WTC11 (cell line): ENCODE results near the gene PLAGL1. TPM values are rescaled to one million over a fixed set of nuclear protein-coding genes. Genes with fewer than 3 reads are reported as not detected.

ENCODE experiments used
- ATAC-seq: fragments of 200-7000 bp; cut with Tn5 transposase; 2 replicates; pipeline ENCODE4 v1.10.0; 2021; ENCODE audit warnings: mild to moderate bottlenecking, moderate library complexity
- CTCF ChIA-PET: fragments of 300-600 bp; sonication (Branson Sonifier 250); formaldehyde crosslinking; loops from one replicate; lab custom pipeline; 2021; ENCODE audit warnings: antibody characterized with exemption; lab: Charles Lee
- POLR2A ChIA-PET: fragments of 350-600 bp; sonication (Branson Sonifier 250); formaldehyde crosslinking; loops from one replicate; lab custom pipeline; 2021; ENCODE audit warnings: antibody characterized with exemption; lab: Charles Lee
- DNase-seq: peaks from one replicate; pipeline ENCODE4 v3.0.0; 2021; ENCODE audit warnings: low spot score
- H3K27ac Mint-ChIP-seq: 2 replicates; pipeline ENCODE4 v1.8.0; 2021; ENCODE audit warnings: mixed read lengths
- H3K27me3 Mint-ChIP-seq: 2 replicates; pipeline ENCODE4 v1.8.0; 2021; ENCODE audit warnings: low read depth, mild to moderate bottlenecking, moderate library complexity, mixed read lengths
- H3K36me3 Mint-ChIP-seq: 2 replicates; pipeline ENCODE4 v1.8.0; 2021; ENCODE audit warnings: mixed read lengths
- H3K4me1 Mint-ChIP-seq: 2 replicates; pipeline ENCODE4 v1.8.0; 2022; ENCODE audit warnings: mixed read lengths
- H3K4me3 Mint-ChIP-seq: 2 replicates; pipeline ENCODE4 v1.8.0; 2021; ENCODE audit warnings: mild to moderate bottlenecking, moderate library complexity, mixed read lengths
- H3K9me3 Mint-ChIP-seq: 2 replicates; pipeline ENCODE4 v1.8.0; 2021; ENCODE audit warnings: mixed read lengths
- ESRRA ChIP-seq: sonication (generic); formaldehyde crosslinking; IDR thresholded peaks from 2 replicates; pipeline ENCODE4 v1.8.1; 2022; ENCODE audit warnings: mild to moderate bottlenecking, missing genetic modification reagents, borderline replicate concordance
- GABPB1 ChIP-seq: sonication (generic); formaldehyde crosslinking; IDR thresholded peaks from 2 replicates; pipeline ENCODE4 v1.8.1; 2023; ENCODE audit warnings: mild to moderate bottlenecking, missing genetic modification reagents
- IRF2 ChIP-seq: sonication (generic); formaldehyde crosslinking; IDR thresholded peaks from 2 replicates; pipeline ENCODE4 v1.8.0; 2022; ENCODE audit warnings: low read depth, missing genetic modification reagents, borderline replicate concordance
- MLX ChIP-seq: sonication (generic); formaldehyde crosslinking; IDR thresholded peaks from 2 replicates; pipeline ENCODE4 v1.8.1; 2023; ENCODE audit warnings: mild to moderate bottlenecking, missing genetic modification reagents, moderate library complexity
- MXD4 ChIP-seq: fragments of 250-450 bp; sonication (Bioruptor Pico); IDR thresholded peaks from 2 replicates; pipeline ENCODE4 v1.8.0; 2021; ENCODE audit warnings: mild to moderate bottlenecking, moderate library complexity, borderline replicate concordance
- NFATC4 ChIP-seq: fragments of 250-450 bp; sonication (Bioruptor Pico); IDR thresholded peaks from 2 replicates; pipeline ENCODE4 v1.9.0; 2021; ENCODE audit warnings: mild to moderate bottlenecking
- NR3C1 ChIP-seq: sonication (generic); formaldehyde crosslinking; conservative IDR thresholded peaks from 2 replicates; pipeline ENCODE4 v1.8.1; 2023; ENCODE audit warnings: low read depth, mild to moderate bottlenecking, missing genetic modification reagents
- SMAD3 ChIP-seq: sonication (generic); formaldehyde crosslinking; IDR thresholded peaks from 2 replicates; pipeline ENCODE4 v1.8.0; 2022; ENCODE audit warnings: missing genetic modification reagents, mild to moderate bottlenecking, borderline replicate concordance
- USF2 ChIP-seq: sonication (generic); formaldehyde crosslinking; IDR thresholded peaks from 2 replicates; pipeline ENCODE4 v1.8.1; 2023; ENCODE audit warnings: mild to moderate bottlenecking, missing genetic modification reagents, moderate library complexity
- ZNF396 ChIP-seq: fragments of 250-450 bp; sonication (Bioruptor Pico); IDR thresholded peaks from 2 replicates; pipeline ENCODE4 v1.8.0; 2021; ENCODE audit warnings: mild to moderate bottlenecking, moderate library complexity, borderline replicate concordance
- ZNF423 ChIP-seq: fragments of 250-450 bp; sonication (Bioruptor Pico); IDR thresholded peaks from 2 replicates; pipeline ENCODE4 v2.1.2; 2022; ENCODE audit warnings: mild to moderate bottlenecking, moderate library complexity
- ZNF532 ChIP-seq: fragments of 250-450 bp; sonication (Bioruptor Pico); IDR thresholded peaks from 2 replicates; pipeline ENCODE4 v1.9.0; 2021; ENCODE audit warnings: mild to moderate bottlenecking, borderline replicate concordance
- ZSCAN18 ChIP-seq: fragments of 250-450 bp; sonication (Bioruptor Pico); IDR thresholded peaks from 2 replicates; pipeline ENCODE4 v2.1.2; 2022; ENCODE audit warnings: mild to moderate bottlenecking, moderate library complexity
- total RNA-seq: library from RNA; stranded (reverse); gene quantifications from 3 replicates; pipeline ENCODE4 v1.2.3, GENCODE V29; 2021
- TF ChIP-seq, protein P1 (sequence below): sonication (generic); formaldehyde crosslinking; conservative IDR thresholded peaks from 2 replicates; pipeline ENCODE4 v1.8.1; 2023; ENCODE audit warnings: mild to moderate bottlenecking, low read depth, missing genetic modification reagents, moderate library complexity
- TF ChIP-seq, protein P2 (sequence below): sonication (generic); formaldehyde crosslinking; IDR thresholded peaks from 2 replicates; pipeline ENCODE4 v1.8.1; 2023; ENCODE audit warnings: mild to moderate bottlenecking, moderate library complexity, missing genetic modification reagents
- TF ChIP-seq, protein P3 (sequence below): sonication (generic); formaldehyde crosslinking; IDR thresholded peaks from 2 replicates; pipeline ENCODE4 v1.8.0; 2022; ENCODE audit warnings: mild to moderate bottlenecking, missing genetic modification reagents

PLAGL1 gene
- total RNA-seq, 1 experiment from 2014 or later: 1.6 TPM

DNA sequence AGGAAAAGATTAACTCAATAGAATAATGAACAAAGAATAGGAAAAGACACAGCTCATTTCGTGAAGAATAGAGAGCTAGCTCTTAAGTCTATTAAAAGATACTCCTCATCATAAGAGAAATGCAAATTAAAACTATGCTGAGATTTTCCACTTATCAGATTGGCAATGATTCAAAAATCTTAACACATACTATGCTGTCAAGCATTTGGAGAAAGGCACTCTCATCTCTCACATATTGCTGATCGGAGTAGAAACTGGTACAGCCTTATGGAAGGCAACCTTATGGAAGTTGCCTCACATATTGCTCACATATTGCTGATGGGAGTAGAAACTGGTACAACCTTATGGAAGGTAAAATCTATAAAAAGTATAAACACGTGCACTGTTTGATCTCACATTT lies 21.4 kb upstream of the PLAGL1 start (continued):
- TF ChIP-seq, protein P1, sequence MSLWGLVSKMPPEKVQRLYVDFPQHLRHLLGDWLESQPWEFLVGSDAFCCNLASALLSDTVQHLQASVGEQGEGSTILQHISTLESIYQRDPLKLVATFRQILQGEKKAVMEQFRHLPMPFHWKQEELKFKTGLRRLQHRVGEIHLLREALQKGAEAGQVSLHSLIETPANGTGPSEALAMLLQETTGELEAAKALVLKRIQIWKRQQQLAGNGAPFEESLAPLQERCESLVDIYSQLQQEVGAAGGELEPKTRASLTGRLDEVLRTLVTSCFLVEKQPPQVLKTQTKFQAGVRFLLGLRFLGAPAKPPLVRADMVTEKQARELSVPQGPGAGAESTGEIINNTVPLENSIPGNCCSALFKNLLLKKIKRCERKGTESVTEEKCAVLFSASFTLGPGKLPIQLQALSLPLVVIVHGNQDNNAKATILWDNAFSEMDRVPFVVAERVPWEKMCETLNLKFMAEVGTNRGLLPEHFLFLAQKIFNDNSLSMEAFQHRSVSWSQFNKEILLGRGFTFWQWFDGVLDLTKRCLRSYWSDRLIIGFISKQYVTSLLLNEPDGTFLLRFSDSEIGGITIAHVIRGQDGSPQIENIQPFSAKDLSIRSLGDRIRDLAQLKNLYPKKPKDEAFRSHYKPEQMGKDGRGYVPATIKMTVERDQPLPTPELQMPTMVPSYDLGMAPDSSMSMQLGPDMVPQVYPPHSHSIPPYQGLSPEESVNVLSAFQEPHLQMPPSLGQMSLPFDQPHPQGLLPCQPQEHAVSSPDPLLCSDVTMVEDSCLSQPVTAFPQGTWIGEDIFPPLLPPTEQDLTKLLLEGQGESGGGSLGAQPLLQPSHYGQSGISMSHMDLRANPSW (CRISPR knock-in tag): no peak
- no peak for TF ChIP-seq ZNF396 (CRISPR knock-in tag)
- no peak for TF ChIP-seq NR3C1 (CRISPR knock-in tag)
- no peak for TF ChIP-seq SMAD3 (CRISPR knock-in tag)
- no peak for TF ChIP-seq ZNF423 (CRISPR knock-in tag)
- TF ChIP-seq, protein P2, sequence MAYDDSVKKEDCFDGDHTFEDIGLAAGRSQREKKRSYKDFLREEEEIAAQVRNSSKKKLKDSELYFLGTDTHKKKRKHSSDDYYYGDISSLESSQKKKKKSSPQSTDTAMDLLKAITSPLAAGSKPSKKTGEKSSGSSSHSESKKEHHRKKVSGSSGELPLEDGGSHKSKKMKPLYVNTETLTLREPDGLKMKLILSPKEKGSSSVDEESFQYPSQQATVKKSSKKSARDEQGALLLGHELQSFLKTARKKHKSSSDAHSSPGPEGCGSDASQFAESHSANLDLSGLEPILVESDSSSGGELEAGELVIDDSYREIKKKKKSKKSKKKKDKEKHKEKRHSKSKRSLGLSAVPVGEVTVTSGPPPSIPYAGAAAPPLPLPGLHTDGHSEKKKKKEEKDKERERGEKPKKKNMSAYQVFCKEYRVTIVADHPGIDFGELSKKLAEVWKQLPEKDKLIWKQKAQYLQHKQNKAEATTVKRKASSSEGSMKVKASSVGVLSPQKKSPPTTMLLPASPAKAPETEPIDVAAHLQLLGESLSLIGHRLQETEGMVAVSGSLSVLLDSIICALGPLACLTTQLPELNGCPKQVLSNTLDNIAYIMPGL (CRISPR knock-in tag): no peak

GRCh38 chr6:144027932-144028587 lies 20.0 kb upstream of the PLAGL1 start:
- H3K9me3 Mint-ChIP-seq: peaks cover 16% of the 10 kb centered on the region
- ChIA-PET CTCF (no interaction called here), POLR2A (no interaction called here)
- TF ChIP-seq USF2 (CRISPR knock-in tag): no peak
- no peak for TF ChIP-seq NFATC4 (CRISPR knock-in tag)
- TF ChIP-seq ESRRA (CRISPR knock-in tag): no peak
- TF ChIP-seq ZNF532: no peak
- no peak for TF ChIP-seq GABPB1 (CRISPR knock-in tag)
- TF ChIP-seq, protein P3, sequence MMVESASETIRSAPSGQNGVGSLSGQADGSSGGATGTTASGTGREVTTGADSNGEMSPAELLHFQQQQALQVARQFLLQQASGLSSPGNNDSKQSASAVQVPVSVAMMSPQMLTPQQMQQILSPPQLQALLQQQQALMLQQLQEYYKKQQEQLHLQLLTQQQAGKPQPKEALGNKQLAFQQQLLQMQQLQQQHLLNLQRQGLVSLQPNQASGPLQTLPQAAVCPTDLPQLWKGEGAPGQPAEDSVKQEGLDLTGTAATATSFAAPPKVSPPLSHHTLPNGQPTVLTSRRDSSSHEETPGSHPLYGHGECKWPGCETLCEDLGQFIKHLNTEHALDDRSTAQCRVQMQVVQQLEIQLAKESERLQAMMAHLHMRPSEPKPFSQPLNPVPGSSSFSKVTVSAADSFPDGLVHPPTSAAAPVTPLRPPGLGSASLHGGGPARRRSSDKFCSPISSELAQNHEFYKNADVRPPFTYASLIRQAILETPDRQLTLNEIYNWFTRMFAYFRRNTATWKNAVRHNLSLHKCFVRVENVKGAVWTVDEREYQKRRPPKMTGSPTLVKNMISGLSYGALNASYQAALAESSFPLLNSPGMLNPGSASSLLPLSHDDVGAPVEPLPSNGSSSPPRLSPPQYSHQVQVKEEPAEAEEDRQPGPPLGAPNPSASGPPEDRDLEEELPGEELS (CRISPR knock-in tag): no peak
- no peak for TF ChIP-seq MLX (CRISPR knock-in tag)
- no peak for TF ChIP-seq MXD4 (CRISPR knock-in tag)
- no peak for TF ChIP-seq ZSCAN18
- TF ChIP-seq IRF2: no peak
- TF ChIP-seq, all 79 proteins: peak for 0
- Mint-ChIP-seq H3K36me3 (no peaks in the 10 kb centered on the region), H3K4me3 (no peak overlapping the region), H3K27ac (no peak overlapping the region), H3K4me1 (peaks cover 4% of the 10 kb centered on the region), H3K27me3 (peaks cover 2% of the 10 kb centered on the region; the same call in 1 of the 2 replicates)
- no peak for ATAC-seq
- DNase-seq: no peak
